GM12878 (cell line): ENCODE measurements around the gene PLXNA4. TPM values are rescaled to one million over a fixed set of nuclear protein-coding genes. Genes with fewer than 3 reads are reported as not detected.

Experiments
- ATAC-seq: fragments of 200-7000 bp; cut with Tn5 transposase; 3 replicates; pipeline ENCODE4 v1.9.1; 2020; ENCODE audit warnings: mild to moderate bottlenecking, moderate library complexity
- BruUV-seq: library from RNA; stranded (reverse); fragments of 400-500 nt; replicated peaks from 2 replicates; lab custom pipeline; 2021; lab: Mats Ljungman, UMichigan
- CTCF ChIA-PET: fragments of 300-600 bp; sonication (Branson Sonifier 250); formaldehyde crosslinking; extraction: SDS; loops from one replicate; lab custom pipeline; 2021; ENCODE audit warnings: inconsistent platforms; lab: Yijun Ruan, JAX
- POLR2A ChIA-PET: fragments of 350-600 bp; formaldehyde crosslinking; extraction: SDS; loops from one replicate; lab custom pipeline; 2021; ENCODE audit warnings: inconsistent platforms; lab: Charles Lee
- RAD21 ChIA-PET: fragments of 300-600 bp; sonication (Branson Sonifier 250); formaldehyde crosslinking; loops from one replicate; lab custom pipeline; 2023; ENCODE audit warnings: antibody characterized with exemption; ENCODE audit not compliant: unreplicated experiment; lab: Charles Lee
- SMC1A ChIA-PET: fragments of 300-600 bp; sonication (Branson Sonifier 250); formaldehyde crosslinking; loops from one replicate; lab custom pipeline; 2023; ENCODE audit not compliant: unreplicated experiment, uncharacterized antibody; lab: Charles Lee
- DNase-seq: peaks from one replicate; pipeline ENCODE4 v3.0.0-alpha.2; 2011; ENCODE audit warnings: low read depth, low spot score
- FAIRE-seq: peaks from 3 replicates; lab custom pipeline; 2011; peaks lifted over from hg19 to GRCh38; lab: Jason Lieb, UNC
- H2AFZ ChIP-seq: 2 replicates; pipeline ENCODE4 v1.6.0; 2011; ENCODE audit warnings: low read depth, low read length, control low read depth; ENCODE audit not compliant: control insufficient read depth
- H3K27ac ChIP-seq: 2 replicates; pipeline ENCODE4 v1.5.1; 2011; ENCODE audit warnings: control low read depth; ENCODE audit not compliant: control insufficient read depth, insufficient read depth
- H3K27me3 ChIP-seq, 2 experiments: replicated peaks in 1 of 2; 2 replicates each; pipeline versions ENCODE4 v1.6.0 to v1.6.1; 2011; ENCODE audit warnings: low read length in 1 of 2; ENCODE audit not compliant: control insufficient read depth in 2 of 2, insufficient read depth in 2 of 2
- H3K36me3 ChIP-seq, 2 experiments: 2 replicates each; pipeline ENCODE4 v1.5.1; 2011; ENCODE audit warnings: low read length in 1 of 2; ENCODE audit not compliant: control insufficient read depth in 2 of 2, insufficient read depth in 2 of 2
- H3K4me1 ChIP-seq: 2 replicates; pipeline ENCODE4 v1.6.1; 2011; ENCODE audit warnings: mild to moderate bottlenecking, low read length, moderate library complexity, mixed read lengths; ENCODE audit not compliant: control insufficient read depth, insufficient read depth
- H3K4me2 ChIP-seq: 2 replicates; pipeline ENCODE4 v1.6.0; 2011; ENCODE audit warnings: control low read depth; ENCODE audit not compliant: control insufficient read depth, insufficient read depth
- H3K4me3 ChIP-seq: fragments of 200-600 bp; sonication (generic); 2 replicates; pipeline ENCODE4 v1.5.1; 2016
- H3K79me2 ChIP-seq: 2 replicates; pipeline ENCODE4 v1.6.0; 2011; ENCODE audit warnings: low read length; ENCODE audit not compliant: control insufficient read depth, insufficient read depth
- H3K9ac ChIP-seq: 2 replicates; pipeline ENCODE4 v1.8.0; 2011; ENCODE audit warnings: low read length, control low read depth, mixed read lengths; ENCODE audit not compliant: control insufficient read depth, insufficient read depth
- H3K9me3 ChIP-seq: replicated peaks from 3 replicates; pipeline ENCODE4 v1.5.1; 2011; ENCODE audit warnings: mild to moderate bottlenecking, low read length; ENCODE audit not compliant: control insufficient read depth, insufficient read depth
- H4K20me1 ChIP-seq: 2 replicates; pipeline ENCODE4 v1.6.0; 2011; ENCODE audit not compliant: control insufficient read depth, insufficient read depth
- NFIC ChIP-seq: IDR thresholded peaks from 2 replicates; pipeline ENCODE4 v1.6.1; 2012; ENCODE audit warnings: low read depth, mild to moderate bottlenecking, inconsistent platforms, low read length, moderate library complexity
- ZBED1 ChIP-seq: IDR thresholded peaks from 2 replicates; pipeline ENCODE4 v1.6.1; 2016; ENCODE audit warnings: borderline replicate concordance
- WGBS: methylation state at CpG from one replicate; pipeline ENCODE4 v1.1.6; 2016; ENCODE audit warnings: low lambda C conversion rate; ENCODE audit not compliant: insufficient replicate concordance, insufficient coverage; ENCODE audit errors: missing lambda C conversion rate; 5-methylcytosine and 5-hydroxymethylcytosine counted together
- in situ Hi-C: fragments of 300-500 bp; cut with MboI; formaldehyde crosslinking; loops from 9 replicates; pipeline ENCODE4 v1.14.3; 2018; ENCODE audit warnings: mixed read lengths
- intact Hi-C: fragments of 100-400 bp; cut with micrococcal nuclease; formaldehyde crosslinking; loops from one replicate; pipeline ENCODE4 v1.14.2; 2022; ENCODE audit not compliant: unreplicated experiment
- polyA plus RNA-seq, 11 experiments: library from polyadenylated mRNA; depleted of rRNA in 4 of 11; unstranded in 6 of 11; stranded (reverse) in 5 of 11; fragments of >200 nt; fragmentation: Nextera tagmentation in 4 of 11; fragmentation: Illumina TruSeq in 1 of 11; extraction: Ambion mirVana in 4 of 11; extraction: Trizol in 1 of 11; gene quantifications; 1 replicate in 1 of 11; 2 replicates in 10 of 11; pipeline versions ENCODE4 v1.2.1 to v1.2.3, GENCODE V29; 2011 to 2016; ENCODE audit warnings: inconsistent platforms in 2 of 11, missing spikeins in 2 of 11, low read depth in 1 of 11
- total RNA-seq, 4 experiments: library from RNA; depleted of rRNA in 3 of 4; stranded (reverse); fragments of >200 nt in 3 of 4; fragmentation: Illumina TruSeq in 1 of 4; extraction: Trizol in 1 of 4; gene quantifications; 2 replicates each; pipeline versions ENCODE4 v1.2.1 to v1.2.3, GENCODE V29; 2013 to 2021
- TF ChIP-seq, protein P1 (sequence below): IDR thresholded peaks from 2 replicates; pipeline ENCODE4 v1.6.1; 2012; ENCODE audit warnings: low read depth, low read length, improper control_type of control experiment
- TF ChIP-seq, protein P2 (sequence below): IDR thresholded peaks from 2 replicates; pipeline ENCODE4 v1.6.1; 2011; ENCODE audit warnings: low read depth, low read length, improper control_type of control experiment, borderline replicate concordance
- TF ChIP-seq, protein P3 (sequence below): fragments of 450-650 bp; IDR thresholded peaks from 2 replicates; pipeline ENCODE4 v1.6.1; 2017; ENCODE audit warnings: antibody characterized with exemption, mild to moderate bottlenecking, moderate library complexity

Gene PLXNA4
- total and polyA plus RNA-seq, 10 of the 15 experiments (the other 5 are each of a cell fraction or from before 2014, with no cell fraction given), result 0.03 TPM; not detected in 9

DNA sequence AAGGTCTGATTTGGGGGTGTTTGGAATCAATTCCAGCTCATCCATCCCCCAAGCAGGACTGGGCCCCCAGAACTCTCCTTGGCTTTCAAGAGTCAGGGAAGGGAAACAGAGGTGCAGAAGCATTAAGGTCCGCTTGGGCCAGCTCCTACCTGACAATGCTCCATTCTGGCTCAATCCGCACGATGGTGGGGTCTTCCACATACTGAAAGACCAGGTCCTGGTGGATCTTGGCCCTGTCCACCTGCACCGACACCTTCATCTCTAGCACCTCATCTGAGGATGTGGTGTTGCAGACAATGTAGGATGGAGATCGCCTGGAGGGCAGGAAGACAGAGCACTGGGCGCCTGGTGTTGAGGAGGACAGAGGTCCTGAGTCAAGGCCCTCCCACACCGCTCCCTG is 391.1 kb downstream of the PLXNA4 start (continued):
- TF ChIP-seq, protein P1, sequence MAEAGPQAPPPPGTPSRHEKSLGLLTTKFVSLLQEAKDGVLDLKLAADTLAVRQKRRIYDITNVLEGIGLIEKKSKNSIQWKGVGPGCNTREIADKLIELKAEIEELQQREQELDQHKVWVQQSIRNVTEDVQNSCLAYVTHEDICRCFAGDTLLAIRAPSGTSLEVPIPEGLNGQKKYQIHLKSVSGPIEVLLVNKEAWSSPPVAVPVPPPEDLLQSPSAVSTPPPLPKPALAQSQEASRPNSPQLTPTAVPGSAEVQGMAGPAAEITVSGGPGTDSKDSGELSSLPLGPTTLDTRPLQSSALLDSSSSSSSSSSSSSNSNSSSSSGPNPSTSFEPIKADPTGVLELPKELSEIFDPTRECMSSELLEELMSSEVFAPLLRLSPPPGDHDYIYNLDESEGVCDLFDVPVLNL, result no peak
- TF ChIP-seq, protein P2, sequence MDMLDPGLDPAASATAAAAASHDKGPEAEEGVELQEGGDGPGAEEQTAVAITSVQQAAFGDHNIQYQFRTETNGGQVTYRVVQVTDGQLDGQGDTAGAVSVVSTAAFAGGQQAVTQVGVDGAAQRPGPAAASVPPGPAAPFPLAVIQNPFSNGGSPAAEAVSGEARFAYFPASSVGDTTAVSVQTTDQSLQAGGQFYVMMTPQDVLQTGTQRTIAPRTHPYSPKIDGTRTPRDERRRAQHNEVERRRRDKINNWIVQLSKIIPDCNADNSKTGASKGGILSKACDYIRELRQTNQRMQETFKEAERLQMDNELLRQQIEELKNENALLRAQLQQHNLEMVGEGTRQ, result no peak
- TF ChIP-seq ZBED1, result no peak

DNA sequence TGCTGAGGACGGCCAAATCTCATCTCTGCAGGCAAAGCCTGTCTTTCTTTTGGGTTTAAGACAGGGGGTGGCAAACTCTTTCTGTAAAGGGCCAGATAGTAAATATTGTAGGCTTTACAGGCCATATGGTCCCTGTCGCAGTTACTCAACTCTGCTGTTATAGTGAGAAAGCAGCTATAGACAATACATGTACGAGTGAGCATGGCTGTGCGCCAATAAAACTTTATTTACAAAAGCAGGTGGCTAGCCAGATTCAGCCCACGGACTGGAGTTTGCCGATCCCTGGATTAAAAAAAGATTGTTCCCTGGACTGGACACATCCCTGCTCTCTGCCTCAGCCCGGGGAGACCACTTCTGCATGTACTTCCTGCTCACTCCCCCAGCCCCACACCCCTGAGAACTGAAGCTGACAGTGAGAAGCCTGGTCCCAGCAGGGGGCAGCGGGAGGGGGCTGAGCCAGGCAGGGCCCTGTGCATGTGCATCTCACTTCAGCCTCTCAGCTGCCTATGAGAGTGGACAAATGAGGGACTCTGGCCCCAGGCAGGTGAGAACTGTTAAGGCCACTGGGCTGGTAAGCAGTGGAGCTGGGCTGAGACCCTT is 392.4 kb downstream of the PLXNA4 start:
- H2AFZ ChIP-seq, result no peak overlapping the region
- in situ Hi-C loops, result no loop called here
- no peak for TF ChIP-seq NFIC
- TF ChIP-seq, protein P3, sequence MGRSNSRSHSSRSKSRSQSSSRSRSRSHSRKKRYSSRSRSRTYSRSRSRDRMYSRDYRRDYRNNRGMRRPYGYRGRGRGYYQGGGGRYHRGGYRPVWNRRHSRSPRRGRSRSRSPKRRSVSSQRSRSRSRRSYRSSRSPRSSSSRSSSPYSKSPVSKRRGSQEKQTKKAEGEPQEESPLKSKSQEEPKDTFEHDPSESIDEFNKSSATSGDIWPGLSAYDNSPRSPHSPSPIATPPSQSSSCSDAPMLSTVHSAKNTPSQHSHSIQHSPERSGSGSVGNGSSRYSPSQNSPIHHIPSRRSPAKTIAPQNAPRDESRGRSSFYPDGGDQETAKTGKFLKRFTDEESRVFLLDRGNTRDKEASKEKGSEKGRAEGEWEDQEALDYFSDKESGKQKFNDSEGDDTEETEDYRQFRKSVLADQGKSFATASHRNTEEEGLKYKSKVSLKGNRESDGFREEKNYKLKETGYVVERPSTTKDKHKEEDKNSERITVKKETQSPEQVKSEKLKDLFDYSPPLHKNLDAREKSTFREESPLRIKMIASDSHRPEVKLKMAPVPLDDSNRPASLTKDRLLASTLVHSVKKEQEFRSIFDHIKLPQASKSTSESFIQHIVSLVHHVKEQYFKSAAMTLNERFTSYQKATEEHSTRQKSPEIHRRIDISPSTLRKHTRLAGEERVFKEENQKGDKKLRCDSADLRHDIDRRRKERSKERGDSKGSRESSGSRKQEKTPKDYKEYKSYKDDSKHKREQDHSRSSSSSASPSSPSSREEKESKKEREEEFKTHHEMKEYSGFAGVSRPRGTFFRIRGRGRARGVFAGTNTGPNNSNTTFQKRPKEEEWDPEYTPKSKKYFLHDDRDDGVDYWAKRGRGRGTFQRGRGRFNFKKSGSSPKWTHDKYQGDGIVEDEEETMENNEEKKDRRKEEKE, result no peak
- 26% methylated on average over 8 of the region's 8 CpGs for WGBS
- no peaks in the 10 kb centered on the region; the same call in 2 of the 3 replicates for H3K9me3 ChIP-seq
- FAIRE-seq, result no peak
- ATAC-seq, result no peak
- ChIA-PET CTCF (no interaction called here), SMC1A (no interaction called here), POLR2A (no interaction called here), RAD21 (no interaction called here)
- H3K36me3 ChIP-seq, result no peaks in the 10 kb centered on the region
- no peak for DNase-seq
- no peaks in the 10 kb centered on the region for H4K20me1 ChIP-seq
- H3K4me3 ChIP-seq, result no peak overlapping the region
- no peaks in the 10 kb centered on the region for H3K4me1 ChIP-seq
- no TSS peak for BruUV-seq
- H3K27ac ChIP-seq, result no peak overlapping the region
- no peaks in the 10 kb centered on the region for H3K79me2 ChIP-seq
- H3K4me2 ChIP-seq, result no peak overlapping the region
- H3K27me3 ChIP-seq, result no peaks in the 10 kb centered on the region
- no peak overlapping the region for H3K9ac ChIP-seq
- intact Hi-C loops, result no loop called here
